BE2C (cell line): ENCODE data around the gene METRNL.

ENCODE experiments used
- DNase-seq: peaks from one replicate; pipeline ENCODE4 v3.0.0-alpha.2; 2020
- H3K27me3 ChIP-seq: fragments of 250-450 bp; sonication (Bioruptor Pico); 2 replicates; pipeline ENCODE4 v1.5.1; 2020; ENCODE audit warnings: mild to moderate bottlenecking
- H3K36me3 ChIP-seq: fragments of 250-450 bp; sonication (Bioruptor Pico); 2 replicates; pipeline ENCODE4 v1.5.1; 2020; ENCODE audit warnings: mild to moderate bottlenecking
- H3K4me1 ChIP-seq: fragments of 250-450 bp; sonication (Bioruptor Pico); 2 replicates; pipeline ENCODE4 v1.5.1; 2020
- H3K4me3 ChIP-seq: 2 replicates; pipeline ENCODE4 v1.5.1; 2011; ENCODE audit warnings: low read depth, low read length
- H3K9me3 ChIP-seq: fragments of 250-450 bp; sonication (Bioruptor Pico); 2 replicates; pipeline ENCODE4 v1.5.1; 2020
- CTCF ChIP-seq: IDR thresholded peaks from 2 replicates; pipeline ENCODE4 v1.5.1; 2012; ENCODE audit warnings: mild to moderate bottlenecking, low read depth, low read length

METRNL gene

GRCh38 chr17:83050651-83051395 is 28.6 kb upstream of the METRNL start:
- no peaks in the 10 kb centered on the region for H3K9me3 ChIP-seq
- peaks cover 11% of the 10 kb centered on the region for H3K4me1 ChIP-seq
- TF ChIP-seq CTCF, result no peak
- no peaks in the 10 kb centered on the region for H3K27me3 ChIP-seq
- no peaks in the 10 kb centered on the region for H3K36me3 ChIP-seq
- no peak for DNase-seq
- peak overlapping the region; percentile 63 for H3K4me3 ChIP-seq

DNA sequence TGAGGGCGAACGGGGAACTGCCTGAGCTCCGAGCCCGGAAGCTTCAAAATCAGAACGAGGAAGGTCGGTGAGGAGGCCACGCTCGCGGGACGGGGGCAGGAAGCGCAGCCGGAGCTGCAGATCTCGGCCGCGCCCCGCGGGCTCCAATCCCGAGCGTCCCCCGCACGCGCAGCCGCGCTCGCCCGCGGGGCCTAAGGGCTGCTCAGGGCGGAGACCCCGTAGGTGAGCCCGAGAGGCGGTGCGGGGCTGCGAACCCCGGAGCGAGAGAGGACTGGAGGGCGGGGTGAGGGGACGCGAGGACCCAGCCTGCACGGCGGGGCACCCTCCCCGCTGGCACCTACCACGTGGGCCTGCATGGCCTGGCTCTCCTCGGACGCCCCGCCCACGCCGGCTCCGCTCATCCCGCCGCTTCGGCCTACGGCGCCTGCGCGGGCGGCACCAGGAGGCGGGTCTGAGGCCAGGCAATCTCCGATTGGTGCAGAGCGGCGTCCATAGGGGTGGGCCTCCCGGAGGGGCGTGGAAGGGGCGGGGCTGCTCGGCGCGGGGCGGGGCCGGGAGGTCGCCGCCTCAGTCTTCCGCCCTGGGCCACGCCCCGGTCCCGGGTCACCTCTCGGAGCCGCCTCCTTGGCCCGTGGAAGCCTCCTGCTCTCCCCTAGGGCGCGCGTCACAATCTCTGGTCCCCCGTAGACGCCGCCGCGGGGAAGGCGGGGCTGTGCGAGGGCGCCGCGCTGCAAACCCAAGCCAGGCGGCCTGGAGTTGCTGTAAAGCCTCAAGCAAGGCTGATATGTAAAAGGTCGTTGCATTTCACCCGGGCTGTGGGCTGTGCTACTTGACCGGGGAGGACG is 27.8 kb upstream of the METRNL start:
- TF ChIP-seq CTCF, result no peak

GRCh38 chr17:83052241-83052564 is 27.2 kb upstream of the METRNL start:
- Histone ChIP-seq H3K4me1 (peaks cover 11% of the 10 kb centered on the region), H3K36me3 (no peaks in the 10 kb centered on the region), H3K9me3 (no peaks in the 10 kb centered on the region), H3K4me3 (peak overlapping the region; percentile 44), H3K27me3 (no peaks in the 10 kb centered on the region)
- no peak for DNase-seq
- TF ChIP-seq CTCF, result no peak

More for the DNA sequence above, 27.8 kb upstream of the METRNL start:
- Histone ChIP-seq H3K9me3 (no peaks in the 10 kb centered on the region), H3K27me3 (no peaks in the 10 kb centered on the region), H3K4me1 (peaks cover 11% of the 10 kb centered on the region), H3K4me3 (peak overlapping the region; percentile 63), H3K36me3 (no peaks in the 10 kb centered on the region)
- DNase-seq, result peak; percentile 98

DNA sequence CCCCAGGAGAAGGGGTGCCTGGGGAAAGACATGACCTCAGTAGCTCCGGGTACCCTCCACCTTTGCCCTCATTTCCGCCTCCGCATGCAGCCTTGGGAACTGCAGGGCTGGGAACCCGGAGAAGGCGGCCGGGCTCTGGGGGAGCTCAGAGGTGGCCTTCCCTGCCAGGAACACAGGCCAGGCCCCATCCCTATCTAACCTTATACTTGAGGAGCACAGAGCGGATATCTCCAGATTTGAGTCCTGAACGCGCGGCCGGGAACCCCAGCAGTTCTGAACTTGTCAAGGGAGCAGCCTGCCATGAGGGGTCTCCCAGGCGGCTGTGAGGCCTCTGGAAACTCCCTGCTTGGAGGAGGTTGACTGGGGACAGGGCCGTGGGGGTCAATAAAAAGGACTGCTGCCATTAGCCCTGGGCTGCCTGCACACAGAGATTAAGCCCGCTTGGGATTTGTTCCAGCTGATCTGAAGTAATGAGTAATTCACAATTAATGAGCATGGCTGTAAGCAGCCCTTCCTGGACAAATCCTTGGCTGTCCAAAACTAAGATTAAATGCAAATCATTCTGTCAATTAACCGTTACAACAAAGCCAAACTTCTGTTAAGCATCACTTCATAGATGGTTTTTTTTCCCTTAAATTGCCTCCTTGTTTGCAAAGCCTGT is 26.3 kb upstream of the METRNL start:
- TF ChIP-seq CTCF, result no peak
- Histone ChIP-seq H3K36me3 (no peaks in the 10 kb centered on the region), H3K9me3 (no peaks in the 10 kb centered on the region), H3K27me3 (no peaks in the 10 kb centered on the region), H3K4me3 (no peak overlapping the region), H3K4me1 (peaks cover 11% of the 10 kb centered on the region)
- peak; percentile 43 for DNase-seq

DNA sequence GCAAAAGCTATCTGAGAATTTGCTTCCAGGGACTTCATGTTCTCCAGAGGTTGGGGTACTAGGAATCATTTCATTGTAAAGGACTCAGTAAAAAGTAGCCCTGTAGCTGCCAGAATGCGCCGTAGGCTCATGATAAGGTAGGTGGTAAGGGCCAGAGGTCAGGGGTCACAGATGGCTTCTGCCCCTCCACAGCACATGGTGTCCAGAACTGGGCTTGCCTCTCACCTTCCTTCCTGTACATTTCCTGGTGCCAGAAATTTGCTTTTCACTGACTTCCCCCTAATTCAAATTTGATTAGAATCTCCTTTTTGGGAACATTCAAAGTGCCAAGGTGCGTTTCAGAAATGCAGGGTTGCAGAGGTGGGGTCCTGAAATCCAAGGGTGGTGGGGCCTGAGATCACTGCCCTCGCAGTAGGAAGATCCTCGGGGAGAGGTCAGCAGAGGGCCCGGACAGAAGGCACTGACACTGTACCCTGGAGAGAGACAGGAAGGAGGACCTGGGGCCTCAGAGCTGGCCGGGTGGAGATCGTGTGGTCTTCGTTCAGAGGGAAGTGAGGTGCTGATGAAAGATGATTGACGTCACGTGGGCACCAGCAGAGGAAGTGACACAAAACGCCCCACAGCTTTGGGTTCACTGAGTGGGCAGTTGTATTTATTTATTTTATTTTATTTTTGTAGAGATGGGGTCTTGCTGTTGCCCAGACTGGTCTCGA is 25.5 kb upstream of the METRNL start:
- Histone ChIP-seq H3K4me1 (peaks cover 11% of the 10 kb centered on the region), H3K27me3 (no peaks in the 10 kb centered on the region), H3K4me3 (no peak overlapping the region), H3K9me3 (no peaks in the 10 kb centered on the region), H3K36me3 (no peaks in the 10 kb centered on the region)
- no peak for DNase-seq
- no peak for TF ChIP-seq CTCF
